NCI-H1436 (cell line): ENCODE results near the gene UBE2V1.
"Not testable (repeated sequence)": the region's sequence is repeated elsewhere in the genome, so short reads cannot be mapped to it uniquely, and the experiment has no call there.

Experiments
- DNase-seq: peaks from one replicate; lab custom pipeline; 2025; lab: John Stamatoyannopoulos, UW

UBE2V1 gene

GRCh38 chr20:50095476-50096078, 17.4 kb downstream of the UBE2V1 start:
- no peak for DNase-seq

- no peak for DNase-seq
Observed at GRCh38 chr20:50094522-50094921, 18.4 kb downstream of the UBE2V1 start.

GRCh38 chr20:50093240-50093639, 19.7 kb downstream of the UBE2V1 start:
- DNase-seq: no peak

- DNase-seq: no peak
Observed at GRCh38 chr20:50092436-50092835, 20.5 kb downstream of the UBE2V1 start.

- no peak for DNase-seq
Observed at GRCh38 chr20:50089787-50090177, 23.2 kb downstream of the UBE2V1 start.

GRCh38 chr20:50089140-50089786, 23.7 kb downstream of the UBE2V1 start:
- DNase-seq: no peak

GRCh38 chr20:50088022-50088421, 24.9 kb downstream of the UBE2V1 start:
- DNase-seq: no peak

GRCh38 chr20:50085481-50086365, 27.2 kb downstream of the UBE2V1 start:
- DNase-seq: peak; percentile 60

- no peak for DNase-seq
Observed at GRCh38 chr20:50085146-50085480, 27.8 kb downstream of the UBE2V1 start.

- no peak for DNase-seq
Observed at GRCh38 chr20:50083034-50083433, 29.9 kb downstream of the UBE2V1 start.

GRCh38 chr20:50082056-50082455, 30.9 kb downstream of the UBE2V1 start:
- not testable (repeated sequence) for DNase-seq

GRCh38 chr20:50077818-50078601, 34.9 kb downstream of the UBE2V1 start:
- DNase-seq: no peak

GRCh38 chr20:50073500-50073899, 39.5 kb downstream of the UBE2V1 start:
- DNase-seq: no peak

GRCh38 chr20:50071039-50071888, 41.7 kb downstream of the UBE2V1 start:
- peak; percentile 73 for DNase-seq

GRCh38 chr20:50070361-50070760, 42.6 kb downstream of the UBE2V1 start:
- DNase-seq: no peak

- no peak for DNase-seq
Observed at GRCh38 chr20:50068041-50068651, 44.8 kb downstream of the UBE2V1 start.

- no peak for DNase-seq
Observed at GRCh38 chr20:50067461-50067860, 45.5 kb downstream of the UBE2V1 start.

- no peak for DNase-seq
Observed at GRCh38 chr20:50067018-50067417, 45.9 kb downstream of the UBE2V1 start.

GRCh38 chr20:50066161-50066834, 46.7 kb downstream of the UBE2V1 start:
- DNase-seq: no peak

- DNase-seq: no peak
Observed at GRCh38 chr20:50065325-50065615, 47.7 kb downstream of the UBE2V1 start.

GRCh38 chr20:50063763-50064162, 49.2 kb downstream of the UBE2V1 start:
- DNase-seq: not testable (repeated sequence)
